ENCODE measurements around the gene PRTN3. TPM values are rescaled to one million over a fixed set of nuclear protein-coding genes. Genes with fewer than 3 reads are reported as not detected.

The PRTN3 gene
- total and polyA plus RNA-seq, 8 donors = 0.14 to 0.24 TPM; not detected in 6

GRCh38 chr19:803686-804418, 36.9 kb upstream of the PRTN3 start:
- FAIRE-seq (no peak), DNase-seq (peak in 1 of 6 donors; percentile 41), ATAC-seq (no peak)

GRCh38 chr19:804419-805165, 36.2 kb upstream of the PRTN3 start:
- Histone ChIP-seq H3K27me3 (no peaks in the 10 kb centered on the region), H3K4me3 (no peak overlapping the region), H3K9me3 (no peaks in the 10 kb centered on the region), H3K36me3 (peaks cover 9 to 58% (median 56%) of the 10 kb centered on the region in 3 donors), H3K27ac (no peak overlapping the region), H3K4me1 (peaks cover 25 to 31% (median 26%) of the 10 kb centered on the region in 3 donors)
- intact Hi-C loops (cut with DNase I) = no loop called here
- WGBS, 2 donors = 92 to 95% methylated on average over 50 to 53 of the region's 53 CpGs
- no peak for TF ChIP-seq CTCF (IDR thresholded peaks at IDR 0.05)
- FAIRE-seq (no peak), ATAC-seq (no peak), DNase-seq (peak in 1 of 6 donors; percentile 36)

More at GRCh38 chr19:803686-804418, 36.9 kb upstream of the PRTN3 start:
- no peak overlapping the region for H3K4me3 ChIP-seq
- no peaks in the 10 kb centered on the region for H3K27me3 ChIP-seq
- H3K36me3 ChIP-seq = peaks cover 9 to 51% (median 49%) of the 10 kb centered on the region in 3 donors
- no peak overlapping the region for H3K27ac ChIP-seq
- no peak for TF ChIP-seq CTCF (IDR thresholded peaks at IDR 0.05)
- peaks cover 30 to 34% (median 30%) of the 10 kb centered on the region in 3 donors for H3K4me1 ChIP-seq
- intact Hi-C loops (cut with DNase I) = no loop called here
- WGBS, 2 donors = 85 to 86% methylated on average over 28 to 31 of the region's 31 CpGs
- no peaks in the 10 kb centered on the region for H3K9me3 ChIP-seq

GRCh38 chr19:805166-805551, 35.6 kb upstream of the PRTN3 start:
- Histone ChIP-seq H3K9me3 (no peaks in the 10 kb centered on the region), H3K27me3 (no peaks in the 10 kb centered on the region), H3K27ac (no peak overlapping the region), H3K4me3 (no peak overlapping the region), H3K36me3 (peaks cover 13 to 64% (median 62%) of the 10 kb centered on the region in 3 donors), H3K4me1 (peaks cover 19 to 25% (median 20%) of the 10 kb centered on the region in 3 donors)
- no peak for TF ChIP-seq CTCF (IDR thresholded peaks at IDR 0.05)
- DNase-seq (peak in 1 of 6 donors; percentile 35), ATAC-seq (no peak), FAIRE-seq (no peak)
- 88 to 91% methylated on average over 33 of the region's 33 CpGs for WGBS, 2 donors
- intact Hi-C loops (cut with DNase I) = no loop called here

GRCh38 chr19:805600-806550, 34.9 kb upstream of the PRTN3 start:
- ATAC-seq = no peak
- no peak overlapping the region for H3K27ac ChIP-seq
- H3K4me1 ChIP-seq = peaks cover 12 to 18% (median 13%) of the 10 kb centered on the region in 3 donors

More at GRCh38 chr19:805600-806550, 34.9 kb upstream of the PRTN3 start:
- intact Hi-C loops (cut with DNase I) = no loop called here
- Histone ChIP-seq H3K4me3 (no peak overlapping the region), H3K27me3 (no peaks in the 10 kb centered on the region), H3K36me3 (peaks cover 20 to 71% (median 69%) of the 10 kb centered on the region in 3 donors), H3K9me3 (no peaks in the 10 kb centered on the region)
- no peak for TF ChIP-seq CTCF (IDR thresholded peaks at IDR 0.05)
- WGBS, 2 donors = 93 to 94% methylated on average over 74 to 93 of the region's 93 CpGs
- FAIRE-seq = no peak
- DNase-seq = peak in 1 of 6 donors; percentile 37

All from pancreas (tissue), 10 donors.